DND-41 (cell line): ENCODE results near the gene MYOF.

Source experiments
- ATAC-seq: fragments of 200-7000 bp; cut with Tn5 transposase; 3 replicates; pipeline ENCODE4 v1.9.1; 2021; ENCODE audit warnings: low read depth; ENCODE audit not compliant: insufficient read depth
- DNase-seq: peaks from one replicate; pipeline ENCODE4 v3.0.0-alpha.2; 2020
- H2AFZ ChIP-seq: 2 replicates; pipeline ENCODE4 v1.6.0; 2012; ENCODE audit warnings: low read depth, low read length
- H3K27ac ChIP-seq: 2 replicates; pipeline ENCODE4 v1.5.1; 2012; ENCODE audit warnings: low read length, inconsistent platforms
- H3K27me3 ChIP-seq: fragments of 200-600 bp; sonication (generic); 2 replicates; pipeline ENCODE4 v1.6.0; 2012; ENCODE audit warnings: low read length, mild to moderate bottlenecking, inconsistent platforms; ENCODE audit not compliant: insufficient read depth, poor library complexity
- H3K36me3 ChIP-seq: 2 replicates; pipeline ENCODE4 v1.5.1; 2012; ENCODE audit warnings: low read length, inconsistent platforms; ENCODE audit not compliant: insufficient read depth
- H3K4me1 ChIP-seq: 2 replicates; pipeline ENCODE4 v1.5.1; 2012; ENCODE audit warnings: mild to moderate bottlenecking, low read length; ENCODE audit not compliant: insufficient read depth
- H3K4me2 ChIP-seq: 2 replicates; pipeline ENCODE4 v1.6.0; 2012; ENCODE audit warnings: mild to moderate bottlenecking, moderate library complexity, low read length, inconsistent platforms; ENCODE audit not compliant: insufficient read depth
- H3K4me3 ChIP-seq, 2 experiments: fragments of 200-600 bp in 1 of 2; shearing (Covaris generic) in 1 of 2; 2 replicates each; pipeline ENCODE4 v1.5.1; 2012 to 2016; ENCODE audit warnings: inconsistent platforms in 2 of 2, low read length in 2 of 2, mild to moderate bottlenecking in 2 of 2, low read depth in 1 of 2, moderate library complexity in 1 of 2
- H3K79me2 ChIP-seq: 2 replicates; pipeline ENCODE4 v1.6.0; 2012; ENCODE audit warnings: low read length, inconsistent platforms; ENCODE audit not compliant: insufficient read depth
- H3K9ac ChIP-seq: 2 replicates; pipeline ENCODE4 v1.6.0; 2012; ENCODE audit warnings: low read depth, mild to moderate bottlenecking, inconsistent platforms, low read length, moderate library complexity
- H3K9me3 ChIP-seq: 2 replicates; pipeline ENCODE4 v1.5.1; 2012; ENCODE audit warnings: low read length, moderate library complexity, mild to moderate bottlenecking, inconsistent platforms; ENCODE audit not compliant: insufficient read depth, severe bottlenecking
- H4K20me1 ChIP-seq: 2 replicates; pipeline ENCODE4 v1.6.0; 2012; ENCODE audit warnings: low read length; ENCODE audit not compliant: insufficient read depth
- CTCF ChIP-seq: IDR thresholded peaks from 2 replicates; pipeline ENCODE4 v1.5.1; 2012; ENCODE audit warnings: borderline replicate concordance, low read length, moderate library complexity, mild to moderate bottlenecking; ENCODE audit not compliant: poor library complexity, severe bottlenecking; ENCODE audit errors: extremely low read depth
- EZH2 ChIP-seq: IDR thresholded peaks from 3 replicates; pipeline ENCODE4 v1.6.1; 2012; ENCODE audit warnings: borderline replicate concordance, low read depth, mild to moderate bottlenecking, moderate library complexity, low read length, inconsistent platforms; ENCODE audit not compliant: severe bottlenecking

MYOF gene

GRCh38 chr10:93334181-93334580 is 148.0 kb downstream of the MYOF start:
- Histone ChIP-seq H3K36me3 (no peaks in the 10 kb centered on the region), H3K4me3 (no peak overlapping the region), H3K27ac (no peak overlapping the region), H3K79me2 (no peaks in the 10 kb centered on the region), H2AFZ (no peak overlapping the region), H3K4me1 (no peaks in the 10 kb centered on the region), H3K27me3 (no peaks in the 10 kb centered on the region), H3K4me2 (no peak overlapping the region), H3K9me3 (no peaks in the 10 kb centered on the region), H4K20me1 (no peaks in the 10 kb centered on the region), H3K9ac (no peak overlapping the region)
- DNase-seq: no peak
- no peak for ATAC-seq
- TF ChIP-seq EZH2 (no peak), CTCF (no peak)

- H3K4me2 ChIP-seq: no peak overlapping the region
- H3K36me3 ChIP-seq: no peaks in the 10 kb centered on the region
Observed at GRCh38 chr10:93333278-93333978, 148.7 kb downstream of the MYOF start.

GRCh38 chr10:93330824-93331223 is 151.3 kb downstream of the MYOF start:
- ATAC-seq (no peak), DNase-seq (no peak)
- Histone ChIP-seq H3K27me3 (peaks cover 2% of the 10 kb centered on the region), H3K36me3 (no peaks in the 10 kb centered on the region), H3K27ac (no peak overlapping the region), H3K9me3 (no peaks in the 10 kb centered on the region), H3K9ac (no peak overlapping the region), H3K4me2 (no peak overlapping the region), H3K4me1 (no peaks in the 10 kb centered on the region), H2AFZ (no peak overlapping the region), H4K20me1 (no peaks in the 10 kb centered on the region), H3K4me3 (no peak overlapping the region), H3K79me2 (no peaks in the 10 kb centered on the region)
- TF ChIP-seq EZH2: no peak
- no peak for TF ChIP-seq CTCF

More at GRCh38 chr10:93333278-93333978, 148.7 kb downstream of the MYOF start:
- Histone ChIP-seq H3K9me3 (no peaks in the 10 kb centered on the region), H3K27ac (no peak overlapping the region), H3K79me2 (no peaks in the 10 kb centered on the region), H4K20me1 (no peaks in the 10 kb centered on the region), H3K4me3 (no peak overlapping the region), H3K4me1 (no peaks in the 10 kb centered on the region), H3K27me3 (peaks cover 2% of the 10 kb centered on the region), H3K9ac (no peak overlapping the region), H2AFZ (no peak overlapping the region)
- TF ChIP-seq CTCF (no peak), EZH2 (no peak)
- ATAC-seq (no peak), DNase-seq (no peak)

- Histone ChIP-seq H3K4me1 (no peaks in the 10 kb centered on the region), H3K4me3 (no peak overlapping the region), H3K4me2 (no peak overlapping the region), H3K9me3 (no peaks in the 10 kb centered on the region), H3K27ac (no peak overlapping the region), H4K20me1 (no peaks in the 10 kb centered on the region), H2AFZ (no peak overlapping the region), H3K36me3 (no peaks in the 10 kb centered on the region), H3K27me3 (peaks cover 9% of the 10 kb centered on the region), H3K9ac (no peak overlapping the region), H3K79me2 (no peaks in the 10 kb centered on the region)
- DNase-seq (no peak), ATAC-seq (no peak)
- TF ChIP-seq CTCF (no peak), EZH2 (no peak)
Observed at GRCh38 chr10:93319896-93320295, 162.2 kb downstream of the MYOF start.
